Measurements from ENCODE around the gene PTPRR. TPM values are rescaled to one million over a fixed set of nuclear protein-coding genes. Genes with fewer than 3 reads are reported as not detected.
A peak's percentile ranks its signal among the peaks of the same experiment; 100 is the strongest.

Gene PTPRR
- total RNA-seq, 1 donor from 2014 or later = 1.4 TPM

GRCh38 chr12:70657616-70658286, 262.8 kb downstream of the PTPRR start:
- Mint-ChIP-seq H3K36me3 (ENCODE audit: low read depth, unreplicated experiment) (peaks cover 2% of the 10 kb centered on the region), H3K27me3 (ENCODE audit: low read depth, unreplicated experiment) (no peaks in the 10 kb centered on the region), H3K4me3 (ENCODE audit: unreplicated experiment) (no peak overlapping the region), H3K27ac (ENCODE audit: unreplicated experiment) (no peak overlapping the region), H3K4me1 (ENCODE audit: low read depth, unreplicated experiment) (peaks cover 28% of the 10 kb centered on the region), H3K9me3 (ENCODE audit: unreplicated experiment) (peaks cover 3% of the 10 kb centered on the region)
- no peaks in the 10 kb centered on the region for H3K27me3 ChIP-seq (ENCODE audit: insufficient read depth, low read length)
- H4K20me1 ChIP-seq (ENCODE audit: insufficient read depth, low read length) = no peaks in the 10 kb centered on the region
- H2AFZ ChIP-seq (ENCODE audit: low read depth, low read length) = no peak overlapping the region
- no peak overlapping the region for H3K9ac ChIP-seq (ENCODE audit: low read length)
- DNase-seq (ENCODE audit: low read depth) = no peak
- H3K79me2 ChIP-seq (ENCODE audit: insufficient read depth, low read length) = no peaks in the 10 kb centered on the region
- H3K4me1 ChIP-seq (ENCODE audit: insufficient read depth, low read length) = peaks cover 25% of the 10 kb centered on the region
- no peak for FAIRE-seq
- H3K27ac ChIP-seq (ENCODE audit: low read depth, low read length) = no peak overlapping the region
- H3K9me3 ChIP-seq (ENCODE audit: insufficient read depth, low read depth, low read length) = no peaks in the 10 kb centered on the region
- TF ChIP-seq CTCF (IDR thresholded peaks at IDR 0.05; ENCODE audit: insufficient read depth, low read depth, low read length) = no peak
- no peak for TF ChIP-seq EZH2 (IDR thresholded peaks at IDR 0.05; ENCODE audit: insufficient read depth, low read length)
- no peak overlapping the region for H3K4me2 ChIP-seq (ENCODE audit: low read length)
- no peak overlapping the region for H3K4me3 ChIP-seq (ENCODE audit: insufficient read depth, low read depth, low read length)
- H3K36me3 ChIP-seq (ENCODE audit: insufficient read depth, low read length) = no peaks in the 10 kb centered on the region

DNA sequence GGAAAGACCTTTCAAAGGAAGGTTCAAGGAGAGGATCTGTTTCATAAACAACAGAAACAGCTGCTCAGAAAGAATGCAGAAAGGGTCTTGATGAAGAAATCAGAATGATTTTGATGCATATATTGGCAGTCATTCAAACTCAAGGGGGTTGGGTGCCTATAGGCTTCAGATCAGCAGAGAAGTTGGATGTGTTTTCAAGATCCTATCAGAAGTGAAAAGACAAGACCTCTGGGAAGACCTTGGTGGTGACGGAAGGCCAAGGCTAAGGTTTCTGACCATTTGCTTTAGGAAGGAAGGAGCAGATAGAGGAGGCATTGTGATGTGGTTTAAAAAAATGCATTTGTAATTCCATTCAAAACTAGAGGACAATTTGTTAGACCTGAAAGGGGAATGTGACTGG, 268.1 kb downstream of the PTPRR start:
- no peak overlapping the region for H3K4me3 Mint-ChIP-seq (ENCODE audit: unreplicated experiment)
- TF ChIP-seq EZH2 (IDR thresholded peaks at IDR 0.05; ENCODE audit: insufficient read depth, low read length) (no peak), CTCF (IDR thresholded peaks at IDR 0.05; ENCODE audit: insufficient read depth, low read depth, low read length) (no peak)
- no peaks in the 10 kb centered on the region for H3K9me3 Mint-ChIP-seq (ENCODE audit: unreplicated experiment)
- H3K36me3 Mint-ChIP-seq (ENCODE audit: low read depth, unreplicated experiment) = peaks cover 5% of the 10 kb centered on the region
- DNase-seq (ENCODE audit: low read depth) (peak; percentile 63), FAIRE-seq (no peak)
- H3K36me3 ChIP-seq (ENCODE audit: insufficient read depth, low read length) = no peaks in the 10 kb centered on the region
- H4K20me1 ChIP-seq (ENCODE audit: insufficient read depth, low read length) = no peaks in the 10 kb centered on the region
- no peak overlapping the region for H3K4me3 ChIP-seq (ENCODE audit: insufficient read depth, low read depth, low read length)
- no peaks in the 10 kb centered on the region for H3K9me3 ChIP-seq (ENCODE audit: insufficient read depth, low read depth, low read length)
- no peak overlapping the region for H3K27ac ChIP-seq (ENCODE audit: low read depth, low read length)
- peaks cover 15% of the 10 kb centered on the region for H3K4me1 Mint-ChIP-seq (ENCODE audit: low read depth, unreplicated experiment)
- H2AFZ ChIP-seq (ENCODE audit: low read depth, low read length) = no peak overlapping the region
- H3K27me3 ChIP-seq (ENCODE audit: insufficient read depth, low read length) = no peaks in the 10 kb centered on the region
- no peaks in the 10 kb centered on the region for H3K79me2 ChIP-seq (ENCODE audit: insufficient read depth, low read length)
- H3K27ac Mint-ChIP-seq (ENCODE audit: unreplicated experiment) = no peak overlapping the region
- H3K4me1 ChIP-seq (ENCODE audit: insufficient read depth, low read length) = peaks cover 24% of the 10 kb centered on the region
- no peak overlapping the region for H3K9ac ChIP-seq (ENCODE audit: low read length)
- no peak overlapping the region for H3K4me2 ChIP-seq (ENCODE audit: low read length)
- no peaks in the 10 kb centered on the region for H3K27me3 Mint-ChIP-seq (ENCODE audit: low read depth, unreplicated experiment)

- peak overlapping the region; percentile 64 for H3K9ac ChIP-seq (ENCODE audit: low read length)
- DNase-seq (ENCODE audit: low read depth) = peak; percentile 90
- Mint-ChIP-seq H3K9me3 (ENCODE audit: unreplicated experiment) (no peaks in the 10 kb centered on the region), H3K27ac (ENCODE audit: unreplicated experiment) (peak overlapping the region; percentile 23), H3K4me1 (ENCODE audit: low read depth, unreplicated experiment) (peaks cover 44% of the 10 kb centered on the region), H3K36me3 (ENCODE audit: low read depth, unreplicated experiment) (peaks cover 3% of the 10 kb centered on the region), H3K4me3 (ENCODE audit: unreplicated experiment) (no peak overlapping the region), H3K27me3 (ENCODE audit: low read depth, unreplicated experiment) (no peaks in the 10 kb centered on the region)
- H3K36me3 ChIP-seq (ENCODE audit: insufficient read depth, low read length) = no peaks in the 10 kb centered on the region
- H3K27ac ChIP-seq (ENCODE audit: low read depth, low read length) = peak overlapping the region; percentile 94
- no peaks in the 10 kb centered on the region for H4K20me1 ChIP-seq (ENCODE audit: insufficient read depth, low read length)
- peak; percentile 97 for FAIRE-seq
- H3K4me1 ChIP-seq (ENCODE audit: insufficient read depth, low read length) = peaks cover 53% of the 10 kb centered on the region
- no peaks in the 10 kb centered on the region for H3K27me3 ChIP-seq (ENCODE audit: insufficient read depth, low read length)
- no peak overlapping the region for H2AFZ ChIP-seq (ENCODE audit: low read depth, low read length)
- H3K9me3 ChIP-seq (ENCODE audit: insufficient read depth, low read depth, low read length) = no peaks in the 10 kb centered on the region
- no peak for TF ChIP-seq CTCF (IDR thresholded peaks at IDR 0.05; ENCODE audit: insufficient read depth, low read depth, low read length)
- no peak for TF ChIP-seq EZH2 (IDR thresholded peaks at IDR 0.05; ENCODE audit: insufficient read depth, low read length)
- no peak overlapping the region for H3K4me3 ChIP-seq (ENCODE audit: insufficient read depth, low read depth, low read length)
- H3K79me2 ChIP-seq (ENCODE audit: insufficient read depth, low read length) = no peaks in the 10 kb centered on the region
- peak overlapping the region; percentile 50 for H3K4me2 ChIP-seq (ENCODE audit: low read length)
Observed at GRCh38 chr12:70648831-70649230, 271.7 kb downstream of the PTPRR start.
